Testis (tissue), 3 donors: ENCODE results near the gene RDH13. TPM values are rescaled to one million over a fixed set of nuclear protein-coding genes. Genes with fewer than 3 reads are reported as not detected.
"Not testable (repeated sequence)": the region's sequence is repeated elsewhere in the genome, so short reads cannot be mapped to it uniquely, and the experiment has no call there.

Source experiments
- DNase-seq: peaks from one replicate; pipeline ENCODE4 v3.0.0-alpha.2; 2019
- H3K27ac ChIP-seq, 2 donors: fragments of 200-600 bp; sonication (generic); one replicate each; pipeline ENCODE4 v1.5.1; 2019
- H3K27me3 ChIP-seq: fragments of 200-600 bp; sonication (generic); one replicate; pipeline ENCODE4 v1.5.1; 2019
- H3K36me3 ChIP-seq: fragments of 200-600 bp; sonication (generic); one replicate; pipeline ENCODE4 v1.5.1; 2017; ENCODE audit warnings: low read depth; ENCODE audit errors: missing control alignments
- H3K4me1 ChIP-seq: fragments of 200-600 bp; sonication (generic); one replicate; pipeline ENCODE4 v1.5.1; 2019
- H3K4me3 ChIP-seq, 2 donors: fragments of 200-600 bp; sonication (generic); one replicate each; pipeline ENCODE4 v1.5.1; 2017 to 2019
- H3K9me3 ChIP-seq: fragments of 200-600 bp; sonication (generic); one replicate; pipeline ENCODE4 v1.5.1; 2017
- POLR2A ChIP-seq: fragments of 450-650 bp; IDR thresholded peaks from one replicate; pipeline ENCODE4 v1.6.1; 2017; ENCODE audit warnings: antibody characterized with exemption, mild to moderate bottlenecking, moderate library complexity
- WGBS, 2 donors: methylation state at CpG; one replicate each; pipeline ENCODE4 v1.1.5; 2018; 5-methylcytosine and 5-hydroxymethylcytosine counted together
- intact Hi-C: fragments of 100-400 bp; cut with DNase I; formaldehyde crosslinking; loops from one replicate; pipeline ENCODE4 v1.15.1; 2023; ENCODE audit warnings: low total_unique reads
- polyA plus RNA-seq: library from polyadenylated mRNA; stranded (reverse); fragments of 350-450 nt; fragmentation: Illumina TruSeq; extraction: RNeasy Lipid Tissue Mini Kit (QIAGEN cat#74804); gene quantifications from one replicate; pipeline ENCODE4 v1.2.3, GENCODE V29; 2014; ENCODE audit warnings: low read depth, low replicate concordance; ENCODE audit not compliant: insufficient read depth
- total RNA-seq, 2 donors: library from RNA; depleted of rRNA; stranded (reverse); fragments of >200 nt; gene quantifications; one replicate each; pipeline ENCODE4 v1.2.3, GENCODE V29; 2016
- TF ChIP-seq, protein P1 (sequence below), 3 experiments: fragments of 450-650 bp in 2 of 3; fragments of 200-600 bp in 1 of 3; sonication (generic) in 1 of 3; IDR thresholded peaks; one replicate each; pipeline ENCODE4 v1.5.1; 2016 to 2019; ENCODE audit warnings: antibody characterized with exemption in 3 of 3, mild to moderate bottlenecking in 2 of 3, moderate library complexity in 1 of 3

The RDH13 gene
- total and polyA plus RNA-seq, 3 donors from 2014 or later: 13.9 to 24.3 (median 22.5) TPM

DNA sequence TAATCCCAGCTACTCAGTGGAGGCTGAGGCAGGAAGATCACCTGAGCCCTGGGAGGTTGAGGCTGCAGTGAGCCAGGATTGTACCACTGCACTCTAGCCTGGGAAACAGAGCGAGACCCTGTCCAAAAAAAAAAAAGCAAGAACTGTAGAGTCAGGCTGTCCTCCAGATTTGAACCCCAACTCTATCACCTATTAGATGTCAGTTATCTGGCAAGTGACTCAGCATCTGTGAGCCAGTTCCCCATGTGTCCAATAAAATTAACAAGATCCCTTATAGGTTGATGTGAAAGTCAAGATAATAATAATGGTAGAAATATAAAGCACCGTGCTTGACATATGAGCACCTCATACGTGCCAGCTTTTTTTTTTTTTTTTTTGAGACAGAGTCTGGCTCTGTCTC is 46.9 kb downstream of the RDH13 start:
- Histone ChIP-seq H3K27me3 (no peaks in the 10 kb centered on the region), H3K4me1 (no peaks in the 10 kb centered on the region), H3K36me3 (no peaks in the 10 kb centered on the region), H3K4me3 (no peak overlapping the region), H3K27ac (no peak overlapping the region), H3K9me3 (no peaks in the 10 kb centered on the region)
- no peak for TF ChIP-seq POLR2A
- TF ChIP-seq, protein P1, sequence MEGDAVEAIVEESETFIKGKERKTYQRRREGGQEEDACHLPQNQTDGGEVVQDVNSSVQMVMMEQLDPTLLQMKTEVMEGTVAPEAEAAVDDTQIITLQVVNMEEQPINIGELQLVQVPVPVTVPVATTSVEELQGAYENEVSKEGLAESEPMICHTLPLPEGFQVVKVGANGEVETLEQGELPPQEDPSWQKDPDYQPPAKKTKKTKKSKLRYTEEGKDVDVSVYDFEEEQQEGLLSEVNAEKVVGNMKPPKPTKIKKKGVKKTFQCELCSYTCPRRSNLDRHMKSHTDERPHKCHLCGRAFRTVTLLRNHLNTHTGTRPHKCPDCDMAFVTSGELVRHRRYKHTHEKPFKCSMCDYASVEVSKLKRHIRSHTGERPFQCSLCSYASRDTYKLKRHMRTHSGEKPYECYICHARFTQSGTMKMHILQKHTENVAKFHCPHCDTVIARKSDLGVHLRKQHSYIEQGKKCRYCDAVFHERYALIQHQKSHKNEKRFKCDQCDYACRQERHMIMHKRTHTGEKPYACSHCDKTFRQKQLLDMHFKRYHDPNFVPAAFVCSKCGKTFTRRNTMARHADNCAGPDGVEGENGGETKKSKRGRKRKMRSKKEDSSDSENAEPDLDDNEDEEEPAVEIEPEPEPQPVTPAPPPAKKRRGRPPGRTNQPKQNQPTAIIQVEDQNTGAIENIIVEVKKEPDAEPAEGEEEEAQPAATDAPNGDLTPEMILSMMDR (IDR thresholded peaks at IDR 0.05): no peak
- 55 to 58% methylated on average over 3 of the region's 3 CpGs for WGBS, 2 donors
- no peak for DNase-seq
- intact Hi-C loops: no loop called here

DNA sequence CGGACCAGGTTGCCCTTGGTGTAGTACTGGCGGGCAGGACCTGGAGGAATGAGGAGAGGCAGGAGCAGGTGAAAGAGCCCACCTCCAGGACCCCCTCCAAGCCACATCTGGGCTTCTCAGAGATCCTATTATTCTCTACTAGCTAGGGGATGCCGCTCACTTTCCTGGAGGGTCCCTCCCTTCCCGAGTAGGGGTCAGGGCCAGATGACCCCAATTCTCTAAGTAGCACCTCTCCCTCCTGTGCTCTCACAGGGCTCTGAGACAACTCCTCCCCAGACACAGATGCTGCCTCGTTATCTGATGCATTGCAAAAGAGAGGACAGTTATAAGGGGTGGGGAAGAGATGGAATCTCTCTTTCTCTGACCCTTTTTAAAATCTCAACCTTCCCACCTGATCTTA is 47.8 kb downstream of the RDH13 start:
- TF ChIP-seq, protein P1 (IDR thresholded peaks at IDR 0.05): no peak
- no peak for TF ChIP-seq POLR2A
- Histone ChIP-seq H3K4me3 (no peak overlapping the region), H3K27ac (no peak overlapping the region), H3K27me3 (no peaks in the 10 kb centered on the region), H3K36me3 (no peaks in the 10 kb centered on the region), H3K9me3 (no peaks in the 10 kb centered on the region), H3K4me1 (no peaks in the 10 kb centered on the region)
- DNase-seq: no peak
- intact Hi-C loops: no loop called here
- WGBS, 2 donors: 67 to 68% methylated on average over 5 of the region's 5 CpGs

DNA sequence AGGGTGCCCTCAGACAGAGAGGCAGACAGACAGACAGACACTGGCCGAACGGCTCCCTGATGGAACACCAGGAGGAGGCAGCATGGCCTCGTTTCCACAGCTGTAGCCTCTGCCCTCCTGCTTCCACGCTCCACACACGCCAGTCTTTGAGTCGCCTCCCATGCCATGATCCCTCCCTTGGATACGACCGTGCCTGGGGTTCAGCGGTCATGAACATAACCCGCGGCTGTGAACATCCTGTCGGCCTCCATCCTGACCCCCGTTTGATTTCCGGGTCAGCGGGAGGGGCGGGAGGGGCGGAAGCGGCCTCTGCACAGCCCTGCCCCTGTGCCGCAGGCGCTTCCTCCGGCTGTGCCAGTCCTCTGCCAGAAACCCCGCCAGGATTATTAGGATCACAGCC is 48.2 kb downstream of the RDH13 start:
- intact Hi-C loops: no loop called here
- no peaks in the 10 kb centered on the region for H3K27me3 ChIP-seq
- H3K4me3 ChIP-seq: no peak overlapping the region
- no peak for DNase-seq
- no peaks in the 10 kb centered on the region for H3K36me3 ChIP-seq
- WGBS, 2 donors: 57 to 75% methylated on average over 1 to 22 of the region's 22 CpGs
- H3K27ac ChIP-seq: no peak overlapping the region
- no peaks in the 10 kb centered on the region for H3K4me1 ChIP-seq
- H3K9me3 ChIP-seq: no peaks in the 10 kb centered on the region
- TF ChIP-seq, protein P1 (IDR thresholded peaks at IDR 0.05): no peak
- no peak for TF ChIP-seq POLR2A

DNA sequence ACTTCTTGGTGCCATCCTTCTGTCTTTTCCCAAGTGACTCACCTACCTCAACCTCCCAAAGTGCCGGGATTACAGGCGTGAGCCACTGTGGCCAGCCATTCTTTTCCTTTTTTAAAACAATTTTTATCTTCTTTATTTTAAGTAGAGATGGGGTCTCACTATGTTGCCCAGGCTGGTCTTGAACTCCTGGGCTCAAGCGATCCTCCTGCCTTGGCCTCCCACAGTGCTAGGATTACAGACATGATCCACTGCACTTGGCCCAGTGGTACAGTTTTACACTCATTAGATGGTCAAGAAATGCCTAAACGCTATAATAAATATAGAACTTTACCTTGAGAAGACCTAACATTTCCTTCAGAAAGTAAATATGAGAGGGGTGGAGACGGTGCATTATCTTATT is 49.4 kb downstream of the RDH13 start:
- Histone ChIP-seq H3K9me3 (no peaks in the 10 kb centered on the region), H3K4me1 (no peaks in the 10 kb centered on the region), H3K27ac (no peak overlapping the region), H3K36me3 (no peaks in the 10 kb centered on the region), H3K4me3 (no peak overlapping the region), H3K27me3 (no peaks in the 10 kb centered on the region)
- DNase-seq: no peak
- TF ChIP-seq POLR2A: no peak
- TF ChIP-seq, protein P1 (IDR thresholded peaks at IDR 0.05): no peak
- intact Hi-C loops: no loop called here
- 74 to 77% methylated on average over 5 of the region's 5 CpGs for WGBS, 2 donors

DNA sequence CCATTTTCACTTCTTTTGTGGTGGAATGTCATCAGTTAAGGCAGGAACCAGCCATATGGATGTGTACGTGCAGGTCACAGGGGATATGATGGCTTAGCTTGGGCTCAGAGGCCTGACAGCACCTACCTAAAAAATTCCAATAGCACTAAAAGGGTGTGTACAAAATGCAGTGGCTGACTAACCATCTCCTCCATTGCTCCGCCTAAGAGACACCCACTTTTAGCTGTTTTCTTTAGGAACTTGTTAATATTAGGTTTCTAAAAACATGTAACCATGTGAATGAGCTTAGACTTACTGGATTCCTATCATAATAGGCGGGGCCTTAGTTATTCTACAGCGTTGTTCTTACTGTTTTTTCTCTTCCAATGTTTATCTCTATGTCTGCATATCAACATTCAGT is 50.6 kb downstream of the RDH13 start:
- no peaks in the 10 kb centered on the region for H3K4me1 ChIP-seq
- WGBS, 2 donors: 87% methylated on average over 4 of the region's 4 CpGs
- no peaks in the 10 kb centered on the region for H3K36me3 ChIP-seq
- H3K4me3 ChIP-seq: no peak overlapping the region
- DNase-seq: no peak
- TF ChIP-seq, protein P1 (IDR thresholded peaks at IDR 0.05): no peak
- no peak for TF ChIP-seq POLR2A
- H3K9me3 ChIP-seq: no peaks in the 10 kb centered on the region
- H3K27me3 ChIP-seq: no peaks in the 10 kb centered on the region
- H3K27ac ChIP-seq: no peak overlapping the region
- intact Hi-C loops: no loop called here

GRCh38 chr19:55010561-55010960 is 52.4 kb downstream of the RDH13 start:
- H3K9me3 ChIP-seq, intact Hi-C loops, H3K4me1 ChIP-seq, H3K27ac ChIP-seq, H3K36me3 ChIP-seq, DNase-seq, H3K4me3 ChIP-seq, H3K27me3 ChIP-seq: not testable (repeated sequence)
- 75% methylated on average over 7 of the region's 7 CpGs for WGBS, 2 donors

GRCh38 chr19:55008781-55009180 is 54.2 kb downstream of the RDH13 start:
- DNase-seq, H3K4me1 ChIP-seq, H3K4me3 ChIP-seq, H3K27ac ChIP-seq, H3K9me3 ChIP-seq, H3K27me3 ChIP-seq, H3K36me3 ChIP-seq, intact Hi-C loops: not testable (repeated sequence)
- WGBS, 2 donors: 76 to 81% methylated on average over 7 of the region's 7 CpGs

GRCh38 chr19:55008189-55008588 is 54.8 kb downstream of the RDH13 start:
- WGBS, 2 donors: 83% methylated on average over 5 of the region's 5 CpGs
- not testable (repeated sequence) for H3K36me3 ChIP-seq

More at GRCh38 chr19:55008189-55008588, 54.8 kb downstream of the RDH13 start:
- H3K9me3 ChIP-seq, intact Hi-C loops, H3K4me3 ChIP-seq, H3K4me1 ChIP-seq, H3K27me3 ChIP-seq, DNase-seq, H3K27ac ChIP-seq: not testable (repeated sequence)
